ENCODE results near the gene SREBF1. TPM values are rescaled to one million over a fixed set of nuclear protein-coding genes. Genes with fewer than 3 reads are reported as not detected.

Gene SREBF1
- total RNA-seq, 1 donor from 2014 or later, result 15.2 TPM

Small RNA genes within 50 kb of the gene (microRNA-seq; reads per million reads assigned to microRNA genes)
- gene MIR33B (ENCODE audit: borderline number of aligned reads) (5.9 reads per million), gene MIR6777 (ENCODE audit: borderline number of aligned reads) (not detected)

Other genes starting within 250 kb of the SREBF1 start
- 17.9 TPM for gene PEMT, start 245.3 kb downstream of the SREBF1 start, total RNA-seq
- gene RAI1, start 155.5 kb downstream of the SREBF1 start, total RNA-seq, result 30.1 TPM
- gene TOM1L2, start 135.4 kb upstream of the SREBF1 start, total RNA-seq, result 287 TPM
- gene DRC3, start 135.9 kb upstream of the SREBF1 start, total RNA-seq, result 1.5 TPM
- gene ATPAF2, start 202.2 kb upstream of the SREBF1 start, total RNA-seq, result 37.0 TPM
- 23.5 TPM for gene GID4, start 202.4 kb upstream of the SREBF1 start, total RNA-seq

Data from left ventricle myocardium superior (tissue), 1 donor.